Measurements from ENCODE around the gene XPO6.
"Not testable (repeated sequence)": the region's sequence is repeated elsewhere in the genome, so short reads cannot be mapped to it uniquely, and the experiment has no call there.

Gene XPO6

DNA sequence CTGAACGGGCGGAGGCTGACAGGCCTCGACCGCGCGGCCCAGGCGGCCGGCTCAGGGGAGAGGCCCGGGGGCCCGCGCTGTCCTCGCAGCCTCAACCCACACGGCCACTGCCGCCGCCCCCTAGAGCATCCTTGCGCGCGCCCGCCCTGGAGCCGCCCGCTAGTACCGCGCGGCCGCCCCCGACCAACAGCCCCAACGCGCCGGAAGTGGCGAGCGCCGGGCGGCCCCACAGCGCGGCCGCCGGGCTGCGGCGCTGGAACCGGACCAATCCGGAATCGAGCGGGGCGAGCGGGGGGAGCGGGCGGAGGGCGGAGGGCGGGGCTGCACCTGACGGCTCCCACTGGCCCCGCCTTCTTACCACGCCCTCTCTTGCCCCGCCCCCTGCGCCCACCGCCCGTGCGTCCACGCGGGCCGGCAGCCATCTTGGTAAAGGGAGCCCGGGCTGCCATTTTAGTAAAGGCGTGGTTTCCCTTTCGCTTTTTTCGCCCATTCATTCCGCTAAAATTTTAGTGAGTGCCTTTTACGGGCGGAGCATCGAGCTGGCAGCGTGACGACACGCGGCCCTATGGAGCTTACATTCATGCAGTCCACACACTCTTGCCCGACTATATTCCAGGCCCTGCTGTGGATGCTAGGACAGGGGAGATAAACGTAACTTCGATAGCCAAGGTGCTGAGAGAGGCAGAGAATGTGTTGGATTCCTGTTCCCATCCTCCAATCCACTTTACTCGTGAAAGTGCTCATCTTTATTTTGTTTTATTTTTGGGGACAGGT is at the start of gene XPO6:
XPO6 (minus strand) TSS at position 208 of the 774 bp plus-strand sequence. CDS start 597 bp downstream, outside the sequence.
- DNase-seq (ENCODE audit: low read depth) = peak; percentile 98

GRCh38 chr16:28260193-28260592 is 48.4 kb upstream of the XPO6 start:
- DNase-seq (ENCODE audit: low read depth) = no peak

GRCh38 chr16:28259781-28260150 is 48.0 kb upstream of the XPO6 start:
- DNase-seq (ENCODE audit: low read depth) = no peak

DNA sequence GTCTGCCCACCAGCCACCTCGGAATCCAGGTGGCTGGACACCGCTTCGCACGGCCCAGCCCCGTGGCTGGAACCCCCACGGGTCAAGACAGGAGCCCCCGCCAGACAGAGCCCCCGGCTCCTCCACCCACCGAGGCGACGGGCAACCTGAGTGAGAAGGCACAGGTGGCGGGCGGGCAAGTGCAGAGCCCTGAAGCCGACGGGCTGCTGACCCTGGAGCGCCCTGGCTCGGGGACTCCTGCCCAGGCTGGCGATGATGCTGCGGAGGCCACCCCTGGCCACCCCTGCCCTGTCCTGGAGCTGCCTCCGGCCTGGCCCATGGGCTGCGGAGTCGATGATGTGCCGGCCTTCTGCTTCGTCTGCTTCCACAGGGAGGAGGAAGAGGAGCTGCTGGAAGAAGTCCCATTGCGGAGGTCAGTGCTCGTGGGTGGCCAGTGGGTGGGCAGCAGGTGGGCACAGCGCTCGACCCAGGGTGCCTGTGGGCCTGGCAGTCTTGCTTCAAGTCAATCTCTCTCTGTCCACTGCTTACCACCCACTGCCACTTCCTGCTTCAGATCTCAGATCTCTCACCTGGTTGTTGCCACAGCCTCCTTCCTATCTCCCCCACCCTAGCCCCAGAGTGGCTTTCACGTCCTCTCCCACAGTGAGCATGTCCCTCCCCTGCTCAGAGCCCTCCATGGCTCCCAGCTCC is 47.5 kb upstream of the XPO6 start:
- no peak for DNase-seq (ENCODE audit: low read depth)

GRCh38 chr16:28258567-28258966 is 46.8 kb upstream of the XPO6 start:
- DNase-seq (ENCODE audit: low read depth) = no peak

- DNase-seq (ENCODE audit: low read depth) = no peak
Observed at GRCh38 chr16:28257256-28257655, 45.5 kb upstream of the XPO6 start.

GRCh38 chr16:28255838-28256237 is 44.1 kb upstream of the XPO6 start:
- no peak for DNase-seq (ENCODE audit: low read depth)

DNA sequence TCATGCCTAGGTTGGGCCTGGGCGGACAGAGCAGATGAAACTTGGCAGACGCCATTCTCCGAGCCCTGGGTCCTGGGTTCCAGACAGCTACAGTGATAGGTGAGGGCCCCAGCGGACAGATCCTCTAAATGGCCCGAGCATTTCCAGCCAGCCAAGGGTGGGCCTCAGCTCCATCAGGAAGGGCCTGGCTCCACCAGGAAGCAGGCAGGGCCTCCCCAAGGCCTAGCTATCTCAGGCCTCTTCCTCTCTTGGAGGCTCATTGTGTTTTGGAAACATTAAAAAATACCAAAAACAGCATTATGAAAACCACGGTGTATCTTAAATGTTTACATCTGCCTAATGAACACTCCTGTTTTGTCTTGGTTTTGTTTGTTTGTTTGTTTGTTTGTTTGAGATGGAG is 42.4 kb upstream of the XPO6 start:
- no peak for DNase-seq (ENCODE audit: low read depth)

- no peak for DNase-seq (ENCODE audit: low read depth)
Observed at GRCh38 chr16:28250999-28251398, 39.2 kb upstream of the XPO6 start.

GRCh38 chr16:28249483-28249882 is 37.7 kb upstream of the XPO6 start:
- not testable (repeated sequence) for DNase-seq (ENCODE audit: low read depth)

DNA sequence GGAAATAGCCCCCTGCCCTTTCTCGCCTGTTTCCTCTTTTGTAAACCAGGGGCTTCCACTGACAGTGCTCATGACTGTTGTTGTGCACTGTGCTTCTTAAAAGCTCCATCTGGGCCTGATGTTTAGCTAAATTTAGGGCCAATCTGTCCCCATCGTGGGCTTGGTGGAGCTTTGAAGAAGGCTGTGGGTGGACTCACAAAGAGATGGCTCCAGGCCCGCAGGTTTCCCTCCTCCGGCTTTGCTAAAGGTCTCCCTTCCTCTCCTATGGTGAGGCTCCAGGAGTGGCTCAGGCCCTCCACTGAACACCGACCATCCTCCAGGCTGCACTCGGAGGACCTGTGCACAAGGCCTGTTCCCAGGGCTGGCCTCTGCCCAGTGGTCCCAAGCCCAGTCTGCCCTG is 30.2 kb upstream of the XPO6 start:
- no peak for DNase-seq (ENCODE audit: low read depth)

DNA sequence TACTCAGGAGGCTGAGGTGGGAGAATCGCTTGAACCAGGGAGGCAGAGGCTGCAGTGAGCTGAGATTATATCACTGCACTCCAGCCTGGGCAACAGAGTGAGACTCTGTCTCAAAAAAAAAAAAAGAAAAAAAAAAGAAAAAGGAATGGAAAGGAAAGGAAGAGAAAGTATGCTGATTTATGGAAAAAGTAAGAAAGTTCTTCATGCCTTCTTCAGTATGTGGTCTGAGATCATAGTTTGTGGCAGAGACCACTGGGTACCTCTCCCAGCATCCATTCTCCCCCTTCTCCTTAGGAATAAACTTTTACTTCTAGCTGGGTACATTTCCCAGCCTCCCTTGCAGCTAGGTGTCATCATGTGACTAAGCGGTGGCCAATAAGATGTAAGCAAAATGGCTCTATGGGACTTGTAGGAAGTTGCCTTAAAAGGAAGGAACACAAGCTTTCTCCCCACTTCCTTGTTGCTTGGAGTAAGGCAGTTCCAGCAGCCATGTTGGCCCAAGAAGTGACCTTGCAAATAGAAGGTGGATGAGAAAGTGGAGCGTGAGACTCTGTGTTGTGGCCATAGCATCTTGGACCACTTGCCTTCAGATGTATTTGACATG is 26.1 kb upstream of the XPO6 start:
- no peak for DNase-seq (ENCODE audit: low read depth)

- no peak for DNase-seq (ENCODE audit: low read depth)
Observed at GRCh38 chr16:28231763-28232162, 20.0 kb upstream of the XPO6 start.

DNA sequence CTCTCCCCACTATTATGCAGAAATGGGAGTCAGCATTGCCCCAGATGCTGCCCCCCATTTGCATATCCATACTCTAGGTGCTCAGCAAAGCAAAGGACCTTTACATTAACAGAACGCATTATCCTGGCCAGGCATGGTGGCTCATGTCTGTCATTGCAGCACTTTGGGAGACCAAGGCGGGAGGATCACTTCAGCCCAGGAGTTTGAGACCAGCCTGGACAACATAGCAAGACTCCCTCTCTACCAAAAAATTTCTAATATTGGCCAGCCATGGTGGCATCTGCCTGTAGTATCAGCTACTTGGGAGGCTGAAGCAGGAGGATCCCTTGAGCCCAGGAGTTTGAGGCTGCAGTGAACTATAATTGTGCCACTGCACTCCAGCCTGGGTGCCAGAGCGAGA is 12.1 kb upstream of the XPO6 start:
- not testable (repeated sequence) for DNase-seq (ENCODE audit: low read depth)

- DNase-seq (ENCODE audit: low read depth) = not testable (repeated sequence)
Observed at GRCh38 chr16:28219777-28220176, 8.0 kb upstream of the XPO6 start.

GRCh38 chr16:28219282-28219681 is 7.5 kb upstream of the XPO6 start:
- no peak for DNase-seq (ENCODE audit: low read depth)

- peak; percentile 25 for DNase-seq (ENCODE audit: low read depth)
Observed at GRCh38 chr16:28218109-28218508, 6.3 kb upstream of the XPO6 start.

GRCh38 chr16:28217326-28217725 is 5.6 kb upstream of the XPO6 start:
- no peak for DNase-seq (ENCODE audit: low read depth)

GRCh38 chr16:28213396-28213795 is 1.6 kb upstream of the XPO6 start:
- no peak for DNase-seq (ENCODE audit: low read depth)

- no peak for DNase-seq (ENCODE audit: low read depth)
Observed at GRCh38 chr16:28212532-28212873, 738 bp upstream of the XPO6 start.

DNA sequence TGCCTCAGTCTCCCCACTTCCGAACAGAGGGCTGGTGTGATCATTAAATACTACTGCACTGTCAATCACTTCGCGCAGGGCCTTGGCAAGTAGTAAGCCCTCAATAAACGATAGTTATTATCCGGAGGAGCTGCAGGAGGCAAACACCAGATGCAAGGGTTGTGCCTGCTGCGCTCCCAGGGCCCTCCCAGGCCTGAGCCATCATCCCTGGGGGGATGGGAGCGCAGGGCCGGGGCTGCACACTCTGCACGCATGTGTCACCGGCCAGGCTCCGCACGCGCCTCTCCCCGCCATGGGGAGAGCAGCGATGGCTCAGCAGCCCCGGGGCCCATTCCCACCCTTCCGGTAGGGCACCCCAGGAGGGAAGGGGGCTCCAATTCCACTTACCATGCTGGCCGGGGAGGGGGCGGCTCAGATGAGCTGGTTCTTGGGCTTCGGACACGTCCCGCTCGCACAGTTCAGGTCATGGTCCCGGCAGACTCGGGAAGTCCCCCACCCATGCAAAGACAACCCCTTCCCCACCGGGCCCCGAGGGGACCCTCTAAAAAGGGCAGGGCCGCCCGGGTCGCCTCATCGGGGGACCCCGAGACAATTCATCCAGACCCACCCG is 681 bp downstream of the XPO6 start:
- DNase-seq (ENCODE audit: low read depth) = peak; percentile 74

- no peak for DNase-seq (ENCODE audit: low read depth)
Observed at GRCh38 chr16:28210264-28210663, 1.5 kb downstream of the XPO6 start.

GRCh38 chr16:28208824-28209223 is 2.9 kb downstream of the XPO6 start:
- DNase-seq (ENCODE audit: low read depth) = no peak
